IMR-90 (cell line): ENCODE data around the gene ENOX1.

Experiments used
- BHLHE40 ChIP-seq: fragments of 150-350 bp; IDR thresholded peaks from 2 replicates; pipeline ENCODE4 v1.6.1; 2016; ENCODE audit warnings: mild to moderate bottlenecking, low read depth, low read length
- CHD1 ChIP-seq: IDR thresholded peaks from 2 replicates; pipeline ENCODE4 v1.6.1; 2012; ENCODE audit warnings: low read depth, low read length, improper control_type of control experiment
- CTCF ChIP-seq: conservative IDR thresholded peaks from 2 replicates; pipeline ENCODE4 v1.5.1; 2012; ENCODE audit warnings: mild to moderate bottlenecking, low read depth, low read length, improper control_type of control experiment
- ELK1 ChIP-seq: fragments of 150-350 bp; IDR thresholded peaks from 2 replicates; pipeline ENCODE4 v1.6.1; 2016; ENCODE audit warnings: low read depth, mild to moderate bottlenecking, low read length, moderate library complexity, borderline replicate concordance
- MXI1 ChIP-seq: IDR thresholded peaks from 2 replicates; pipeline ENCODE4 v1.6.1; 2012; ENCODE audit warnings: low read depth, mild to moderate bottlenecking, low read length, moderate library complexity, borderline replicate concordance
- POLR2A ChIP-seq: IDR thresholded peaks from 2 replicates; pipeline ENCODE4 v1.6.1; 2012; ENCODE audit warnings: mild to moderate bottlenecking, low read depth, low read length
- RAD21 ChIP-seq: IDR thresholded peaks from 2 replicates; pipeline ENCODE4 v1.6.1; 2012; ENCODE audit warnings: low read length, improper control_type of control experiment
- RCOR1 ChIP-seq: IDR thresholded peaks from 2 replicates; pipeline ENCODE4 v1.6.1; 2012; ENCODE audit warnings: mild to moderate bottlenecking, low read length, improper control_type of control experiment; ENCODE audit not compliant: insufficient replicate concordance
- SMC3 ChIP-seq: fragments of 150-350 bp; IDR thresholded peaks from 2 replicates; pipeline ENCODE4 v1.6.1; 2016; ENCODE audit warnings: low read depth, mild to moderate bottlenecking, antibody characterized with exemption, low read length, moderate library complexity
- USF2 ChIP-seq: fragments of 150-350 bp; IDR thresholded peaks from 2 replicates; pipeline ENCODE4 v1.6.1; 2017; ENCODE audit warnings: mild to moderate bottlenecking, antibody characterized with exemption, low read length, low read depth

GRCh38 chr13:43808676-43809075 lies 21.9 kb upstream of the ENOX1 start:
- TF ChIP-seq CTCF: no peak
- no peak for TF ChIP-seq RAD21
- no peak for TF ChIP-seq POLR2A
- no peak for TF ChIP-seq ELK1
- no peak for TF ChIP-seq MXI1
- no peak for TF ChIP-seq USF2
- no peak for TF ChIP-seq CHD1
- TF ChIP-seq RCOR1: no peak
- no peak for TF ChIP-seq SMC3
- TF ChIP-seq BHLHE40: no peak
